ENCODE results near the gene ADISSP. TPM values are rescaled to one million over a fixed set of nuclear protein-coding genes. Genes with fewer than 3 reads are reported as not detected.

ADISSP gene
- total and polyA plus RNA-seq, 2 of the 13 experiments (the other 11 are each of a cell fraction or from before 2014, with no cell fraction given) = 38.3 to 90.6 TPM

DNA sequence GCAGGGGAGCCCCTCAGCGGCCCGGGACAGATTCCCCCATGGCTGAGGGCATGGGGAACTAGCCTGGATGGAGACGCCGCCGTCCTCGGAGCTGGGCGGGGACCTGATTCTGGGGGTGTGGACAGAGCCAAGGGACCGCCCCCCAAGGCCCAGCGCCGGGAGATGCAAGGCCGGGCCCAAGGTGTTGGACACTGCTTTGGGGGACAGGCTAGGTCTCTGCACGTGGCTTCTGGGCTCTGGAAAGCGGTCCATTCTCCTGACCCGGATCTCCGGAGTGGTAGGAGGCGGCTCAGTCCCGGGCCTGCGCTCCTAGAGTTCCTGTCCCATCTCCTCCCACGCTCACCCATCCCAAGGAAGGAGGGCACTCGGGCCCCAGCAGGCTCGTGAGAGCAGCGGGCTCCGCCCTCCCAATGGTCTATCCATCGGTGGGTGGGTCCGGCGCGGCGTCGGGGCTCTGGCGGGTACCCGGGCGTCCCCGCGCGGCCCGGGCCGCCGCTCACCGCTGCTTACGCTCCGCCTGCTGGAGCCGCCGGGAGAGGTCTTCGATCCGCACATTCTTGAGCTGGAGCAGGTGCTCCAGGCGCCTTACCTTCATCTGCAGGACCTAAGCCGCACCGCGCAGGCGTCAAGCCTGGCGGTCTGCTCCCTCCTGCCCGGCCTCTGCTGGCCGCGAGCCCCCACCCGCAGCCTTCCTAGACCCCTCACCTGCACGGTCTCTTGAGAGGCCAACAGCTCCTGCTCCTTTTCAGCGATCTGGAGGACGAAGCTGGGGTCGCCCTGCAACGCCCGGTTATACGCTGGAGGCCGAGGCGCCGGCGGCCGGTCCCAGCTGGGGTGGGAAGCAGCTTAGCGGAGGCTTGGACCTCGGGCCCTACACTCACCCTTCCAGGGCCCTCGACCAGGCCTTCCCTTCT is 10.4 kb upstream of the ADISSP start (continued):
- TF ChIP-seq, protein P1, sequence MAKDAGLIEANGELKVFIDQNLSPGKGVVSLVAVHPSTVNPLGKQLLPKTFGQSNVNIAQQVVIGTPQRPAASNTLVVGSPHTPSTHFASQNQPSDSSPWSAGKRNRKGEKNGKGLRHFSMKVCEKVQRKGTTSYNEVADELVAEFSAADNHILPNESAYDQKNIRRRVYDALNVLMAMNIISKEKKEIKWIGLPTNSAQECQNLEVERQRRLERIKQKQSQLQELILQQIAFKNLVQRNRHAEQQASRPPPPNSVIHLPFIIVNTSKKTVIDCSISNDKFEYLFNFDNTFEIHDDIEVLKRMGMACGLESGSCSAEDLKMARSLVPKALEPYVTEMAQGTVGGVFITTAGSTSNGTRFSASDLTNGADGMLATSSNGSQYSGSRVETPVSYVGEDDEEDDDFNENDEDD (CRISPR knock-in tag; IDR thresholded peaks at IDR 0.05; ENCODE audit: borderline replicate concordance) = no peak; the same call in 1 of the 2 replicates
- no peak for TF ChIP-seq ISX (CRISPR knock-in tag; conservative IDR thresholded peaks at IDR 0.05)
- no peak for TF ChIP-seq ZFP62 (CRISPR knock-in tag; IDR thresholded peaks at IDR 0.05)
- TF ChIP-seq, protein P2, sequence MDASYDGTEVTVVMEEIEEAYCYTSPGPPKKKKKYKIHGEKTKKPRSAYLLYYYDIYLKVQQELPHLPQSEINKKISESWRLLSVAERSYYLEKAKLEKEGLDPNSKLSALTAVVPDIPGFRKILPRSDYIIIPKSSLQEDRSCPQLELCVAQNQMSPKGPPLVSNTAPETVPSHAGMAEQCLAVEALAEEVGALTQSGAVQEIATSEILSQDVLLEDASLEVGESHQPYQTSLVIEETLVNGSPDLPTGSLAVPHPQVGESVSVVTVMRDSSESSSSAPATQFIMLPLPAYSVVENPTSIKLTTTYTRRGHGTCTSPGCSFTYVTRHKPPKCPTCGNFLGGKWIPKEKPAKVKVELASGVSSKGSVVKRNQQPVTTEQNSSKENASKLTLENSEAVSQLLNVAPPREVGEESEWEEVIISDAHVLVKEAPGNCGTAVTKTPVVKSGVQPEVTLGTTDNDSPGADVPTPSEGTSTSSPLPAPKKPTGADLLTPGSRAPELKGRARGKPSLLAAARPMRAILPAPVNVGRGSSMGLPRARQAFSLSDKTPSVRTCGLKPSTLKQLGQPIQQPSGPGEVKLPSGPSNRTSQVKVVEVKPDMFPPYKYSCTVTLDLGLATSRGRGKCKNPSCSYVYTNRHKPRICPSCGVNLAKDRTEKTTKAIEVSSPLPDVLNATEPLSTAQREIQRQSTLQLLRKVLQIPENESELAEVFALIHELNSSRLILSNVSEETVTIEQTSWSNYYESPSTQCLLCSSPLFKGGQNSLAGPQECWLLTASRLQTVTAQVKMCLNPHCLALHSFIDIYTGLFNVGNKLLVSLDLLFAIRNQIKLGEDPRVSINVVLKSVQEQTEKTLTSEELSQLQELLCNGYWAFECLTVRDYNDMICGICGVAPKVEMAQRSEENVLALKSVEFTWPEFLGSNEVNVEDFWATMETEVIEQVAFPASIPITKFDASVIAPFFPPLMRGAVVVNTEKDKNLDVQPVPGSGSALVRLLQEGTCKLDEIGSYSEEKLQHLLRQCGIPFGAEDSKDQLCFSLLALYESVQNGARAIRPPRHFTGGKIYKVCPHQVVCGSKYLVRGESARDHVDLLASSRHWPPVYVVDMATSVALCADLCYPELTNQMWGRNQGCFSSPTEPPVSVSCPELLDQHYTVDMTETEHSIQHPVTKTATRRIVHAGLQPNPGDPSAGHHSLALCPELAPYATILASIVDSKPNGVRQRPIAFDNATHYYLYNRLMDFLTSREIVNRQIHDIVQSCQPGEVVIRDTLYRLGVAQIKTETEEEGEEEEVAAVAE (CRISPR knock-in tag; IDR thresholded peaks at IDR 0.05; ENCODE audit: borderline replicate concordance) = no peak
- TF ChIP-seq, protein P3, sequence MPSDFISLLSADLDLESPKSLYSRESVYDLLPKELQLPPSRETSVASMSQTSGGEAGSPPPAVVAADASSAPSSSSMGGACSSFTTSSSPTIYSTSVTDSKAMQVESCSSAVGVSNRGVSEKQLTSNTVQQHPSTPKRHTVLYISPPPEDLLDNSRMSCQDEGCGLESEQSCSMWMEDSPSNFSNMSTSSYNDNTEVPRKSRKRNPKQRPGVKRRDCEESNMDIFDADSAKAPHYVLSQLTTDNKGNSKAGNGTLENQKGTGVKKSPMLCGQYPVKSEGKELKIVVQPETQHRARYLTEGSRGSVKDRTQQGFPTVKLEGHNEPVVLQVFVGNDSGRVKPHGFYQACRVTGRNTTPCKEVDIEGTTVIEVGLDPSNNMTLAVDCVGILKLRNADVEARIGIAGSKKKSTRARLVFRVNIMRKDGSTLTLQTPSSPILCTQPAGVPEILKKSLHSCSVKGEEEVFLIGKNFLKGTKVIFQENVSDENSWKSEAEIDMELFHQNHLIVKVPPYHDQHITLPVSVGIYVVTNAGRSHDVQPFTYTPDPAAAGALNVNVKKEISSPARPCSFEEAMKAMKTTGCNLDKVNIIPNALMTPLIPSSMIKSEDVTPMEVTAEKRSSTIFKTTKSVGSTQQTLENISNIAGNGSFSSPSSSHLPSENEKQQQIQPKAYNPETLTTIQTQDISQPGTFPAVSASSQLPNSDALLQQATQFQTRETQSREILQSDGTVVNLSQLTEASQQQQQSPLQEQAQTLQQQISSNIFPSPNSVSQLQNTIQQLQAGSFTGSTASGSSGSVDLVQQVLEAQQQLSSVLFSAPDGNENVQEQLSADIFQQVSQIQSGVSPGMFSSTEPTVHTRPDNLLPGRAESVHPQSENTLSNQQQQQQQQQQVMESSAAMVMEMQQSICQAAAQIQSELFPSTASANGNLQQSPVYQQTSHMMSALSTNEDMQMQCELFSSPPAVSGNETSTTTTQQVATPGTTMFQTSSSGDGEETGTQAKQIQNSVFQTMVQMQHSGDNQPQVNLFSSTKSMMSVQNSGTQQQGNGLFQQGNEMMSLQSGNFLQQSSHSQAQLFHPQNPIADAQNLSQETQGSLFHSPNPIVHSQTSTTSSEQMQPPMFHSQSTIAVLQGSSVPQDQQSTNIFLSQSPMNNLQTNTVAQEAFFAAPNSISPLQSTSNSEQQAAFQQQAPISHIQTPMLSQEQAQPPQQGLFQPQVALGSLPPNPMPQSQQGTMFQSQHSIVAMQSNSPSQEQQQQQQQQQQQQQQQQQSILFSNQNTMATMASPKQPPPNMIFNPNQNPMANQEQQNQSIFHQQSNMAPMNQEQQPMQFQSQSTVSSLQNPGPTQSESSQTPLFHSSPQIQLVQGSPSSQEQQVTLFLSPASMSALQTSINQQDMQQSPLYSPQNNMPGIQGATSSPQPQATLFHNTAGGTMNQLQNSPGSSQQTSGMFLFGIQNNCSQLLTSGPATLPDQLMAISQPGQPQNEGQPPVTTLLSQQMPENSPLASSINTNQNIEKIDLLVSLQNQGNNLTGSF (CRISPR knock-in tag; IDR thresholded peaks at IDR 0.05) = no peak
- TF ChIP-seq, protein P4, sequence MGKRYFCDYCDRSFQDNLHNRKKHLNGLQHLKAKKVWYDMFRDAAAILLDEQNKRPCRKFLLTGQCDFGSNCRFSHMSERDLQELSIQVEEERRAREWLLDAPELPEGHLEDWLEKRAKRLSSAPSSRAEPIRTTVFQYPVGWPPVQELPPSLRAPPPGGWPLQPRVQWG (CRISPR knock-in tag; IDR thresholded peaks at IDR 0.05; ENCODE audit: borderline replicate concordance, low read depth) = no peak
- TF ChIP-seq, protein P5, sequence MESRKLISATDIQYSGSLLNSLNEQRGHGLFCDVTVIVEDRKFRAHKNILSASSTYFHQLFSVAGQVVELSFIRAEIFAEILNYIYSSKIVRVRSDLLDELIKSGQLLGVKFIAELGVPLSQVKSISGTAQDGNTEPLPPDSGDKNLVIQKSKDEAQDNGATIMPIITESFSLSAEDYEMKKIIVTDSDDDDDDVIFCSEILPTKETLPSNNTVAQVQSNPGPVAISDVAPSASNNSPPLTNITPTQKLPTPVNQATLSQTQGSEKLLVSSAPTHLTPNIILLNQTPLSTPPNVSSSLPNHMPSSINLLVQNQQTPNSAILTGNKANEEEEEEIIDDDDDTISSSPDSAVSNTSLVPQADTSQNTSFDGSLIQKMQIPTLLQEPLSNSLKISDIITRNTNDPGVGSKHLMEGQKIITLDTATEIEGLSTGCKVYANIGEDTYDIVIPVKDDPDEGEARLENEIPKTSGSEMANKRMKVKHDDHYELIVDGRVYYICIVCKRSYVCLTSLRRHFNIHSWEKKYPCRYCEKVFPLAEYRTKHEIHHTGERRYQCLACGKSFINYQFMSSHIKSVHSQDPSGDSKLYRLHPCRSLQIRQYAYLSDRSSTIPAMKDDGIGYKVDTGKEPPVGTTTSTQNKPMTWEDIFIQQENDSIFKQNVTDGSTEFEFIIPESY (CRISPR knock-in tag; IDR thresholded peaks at IDR 0.05) = no peak; the same call in 1 of the 2 replicates
- no peak for TF ChIP-seq POLR2A (IDR thresholded peaks at IDR 0.05; ENCODE audit: insufficient read depth in 1 of 2, low read depth in 2 of 2, low read length in 2 of 2)
- TF ChIP-seq NKX3-1 (CRISPR knock-in tag; IDR thresholded peaks at IDR 0.05) = no peak
- no peak for TF ChIP-seq ZNF550 (CRISPR knock-in tag; IDR thresholded peaks at IDR 0.05; ENCODE audit: borderline replicate concordance)
- no peak for TF ChIP-seq ELF4 (CRISPR knock-in tag; IDR thresholded peaks at IDR 0.05; ENCODE audit: borderline replicate concordance)
- no peak for TF ChIP-seq SMAD3 (CRISPR knock-in tag; IDR thresholded peaks at IDR 0.05)
- no peak for TF ChIP-seq HOXA9 (CRISPR knock-in tag; IDR thresholded peaks at IDR 0.05; ENCODE audit: borderline replicate concordance)
- TF ChIP-seq, protein P6, sequence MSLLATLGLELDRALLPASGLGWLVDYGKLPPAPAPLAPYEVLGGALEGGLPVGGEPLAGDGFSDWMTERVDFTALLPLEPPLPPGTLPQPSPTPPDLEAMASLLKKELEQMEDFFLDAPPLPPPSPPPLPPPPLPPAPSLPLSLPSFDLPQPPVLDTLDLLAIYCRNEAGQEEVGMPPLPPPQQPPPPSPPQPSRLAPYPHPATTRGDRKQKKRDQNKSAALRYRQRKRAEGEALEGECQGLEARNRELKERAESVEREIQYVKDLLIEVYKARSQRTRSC (CRISPR knock-in tag; IDR thresholded peaks at IDR 0.05; ENCODE audit: low read depth) = no peak

Measured in HepG2 (cell line).